H9 (cell line): ENCODE results near the gene BAX. TPM values are rescaled to one million over a fixed set of nuclear protein-coding genes. Genes with fewer than 3 reads are reported as not detected.

ENCODE experiments used
- DNase-seq: peaks from one replicate; pipeline ENCODE4 v3.0.0-alpha.2; 2017
- H2AFZ ChIP-seq: one replicate; pipeline ENCODE4 v1.6.1; 2013; ENCODE audit warnings: mild to moderate bottlenecking, low read length, control low read depth, moderate library complexity
- H2AK5ac ChIP-seq: 2 replicates; pipeline ENCODE4 v1.6.1; 2013; ENCODE audit warnings: low read length, control low read depth, mixed read lengths; ENCODE audit not compliant: insufficient read length
- H2BK120ac ChIP-seq: one replicate; pipeline ENCODE4 v1.6.1; 2013; ENCODE audit warnings: low read depth, mild to moderate bottlenecking, low read length, control low read depth, inconsistent platforms; ENCODE audit not compliant: poor library complexity, severe bottlenecking
- H2BK12ac ChIP-seq: 2 replicates; pipeline ENCODE4 v1.6.1; 2013; ENCODE audit warnings: low read length, control low read depth, mixed read lengths, low read depth; ENCODE audit not compliant: insufficient read length
- H2BK15ac ChIP-seq: 2 replicates; pipeline ENCODE4 v1.6.1; 2013; ENCODE audit warnings: low read depth, low read length, control low read depth
- H2BK20ac ChIP-seq: one replicate; pipeline ENCODE4 v1.6.1; 2013; ENCODE audit warnings: low read depth, mild to moderate bottlenecking, low read length, control low read depth, inconsistent platforms; ENCODE audit not compliant: poor library complexity, severe bottlenecking
- H2BK5ac ChIP-seq: 2 replicates; pipeline ENCODE4 v1.6.1; 2013; ENCODE audit warnings: low read length, control low read depth, mixed read lengths; ENCODE audit not compliant: insufficient read length
- H3K14ac ChIP-seq: 2 replicates; pipeline ENCODE4 v1.6.1; 2013; ENCODE audit warnings: low read length, control low read depth; ENCODE audit not compliant: insufficient read depth
- H3K18ac ChIP-seq: 2 replicates; pipeline ENCODE4 v1.6.1; 2013; ENCODE audit warnings: low read depth, mild to moderate bottlenecking, mixed read lengths, low read length, control low read depth; ENCODE audit not compliant: insufficient read length
- H3K23ac ChIP-seq: 2 replicates; pipeline ENCODE4 v1.6.1; 2013; ENCODE audit warnings: low read length, control low read depth, mixed read lengths, low read depth; ENCODE audit not compliant: insufficient read length
- H3K23me2 ChIP-seq: 2 replicates; pipeline ENCODE4 v1.6.1; 2013; ENCODE audit warnings: low read depth, mild to moderate bottlenecking, mixed read lengths, low read length, control low read depth; ENCODE audit not compliant: insufficient read length, poor library complexity, severe bottlenecking
- H3K27ac ChIP-seq: 2 replicates; pipeline ENCODE4 v1.5.1; 2013; ENCODE audit warnings: low read length, control low read depth, mixed read lengths, low read depth; ENCODE audit not compliant: insufficient read length
- H3K27me3 ChIP-seq: 2 replicates; pipeline ENCODE4 v1.6.1; 2013; ENCODE audit warnings: low read length, control low read depth, inconsistent platforms; ENCODE audit not compliant: insufficient read depth
- H3K4ac ChIP-seq: 2 replicates; pipeline ENCODE4 v1.6.1; 2013; ENCODE audit warnings: low read depth, mild to moderate bottlenecking, control low read depth, inconsistent platforms, low read length, moderate library complexity
- H3K4me1 ChIP-seq: 2 replicates; pipeline ENCODE4 v1.6.1; 2013; ENCODE audit warnings: low read length, control low read depth, inconsistent platforms; ENCODE audit not compliant: insufficient read depth
- H3K4me2 ChIP-seq: 2 replicates; pipeline ENCODE4 v1.6.1; 2013; ENCODE audit warnings: low read length, control low read depth, mixed read lengths; ENCODE audit not compliant: insufficient read length, insufficient read depth
- H3K56ac ChIP-seq: 2 replicates; pipeline ENCODE4 v1.6.1; 2013; ENCODE audit warnings: low read depth, mild to moderate bottlenecking, mixed read lengths, low read length, control low read depth; ENCODE audit not compliant: insufficient read length
- H3K79me1 ChIP-seq: 2 replicates; pipeline ENCODE4 v1.6.1; 2013; ENCODE audit warnings: low read depth, mild to moderate bottlenecking, moderate library complexity, low read length, control low read depth, inconsistent platforms; ENCODE audit not compliant: insufficient read depth, poor library complexity, severe bottlenecking
- H3K79me2 ChIP-seq: 2 replicates; pipeline ENCODE4 v1.6.1; 2013; ENCODE audit warnings: low read length, control low read depth, inconsistent platforms; ENCODE audit not compliant: insufficient read depth
- H3K9ac ChIP-seq: 2 replicates; pipeline ENCODE4 v1.6.1; 2013; ENCODE audit warnings: low read length, control low read depth, mixed read lengths; ENCODE audit not compliant: insufficient read length; ENCODE audit errors: extremely low read depth
- H3K9me3 ChIP-seq: one replicate; pipeline ENCODE4 v1.6.1; 2013; ENCODE audit warnings: low read depth, low read length, inconsistent platforms; ENCODE audit not compliant: control insufficient read depth
- H3T11ph ChIP-seq: one replicate; pipeline ENCODE4 v1.6.1; 2013; ENCODE audit warnings: mild to moderate bottlenecking, low read length, control low read depth, inconsistent platforms
- H4K20me1 ChIP-seq: one replicate; pipeline ENCODE4 v1.6.1; 2013; ENCODE audit not compliant: control insufficient read depth, insufficient read length, insufficient read depth
- H4K5ac ChIP-seq: 2 replicates; pipeline ENCODE4 v1.6.1; 2013; ENCODE audit warnings: low read depth, mild to moderate bottlenecking, mixed read lengths, low read length, control low read depth; ENCODE audit not compliant: insufficient read length
- H4K8ac ChIP-seq: replicated peaks from 2 replicates; pipeline ENCODE4 v1.6.1; 2013; ENCODE audit warnings: low read length, control low read depth, mixed read lengths, low read depth; ENCODE audit not compliant: insufficient read length
- H4K91ac ChIP-seq: 2 replicates; pipeline ENCODE4 v1.6.1; 2013; ENCODE audit warnings: low read depth, mild to moderate bottlenecking, moderate library complexity, mixed read lengths, low read length, control low read depth; ENCODE audit not compliant: insufficient read length
- H3K27ac Mint-ChIP-seq, 3 experiments: 2 replicates in 2 of 3; 3 replicates in 1 of 3; pipeline ENCODE4 v1.8.0; 2020 to 2021; ENCODE audit warnings: mixed read lengths in 3 of 3, mild to moderate bottlenecking in 1 of 3, moderate library complexity in 1 of 3
- H3K27me3 Mint-ChIP-seq: 2 replicates; pipeline ENCODE4 v1.8.0; 2021; ENCODE audit warnings: low read depth, mild to moderate bottlenecking, moderate library complexity, mixed read lengths
- H3K36me3 Mint-ChIP-seq, 3 experiments: 2 replicates in 2 of 3; 3 replicates in 1 of 3; pipeline ENCODE4 v1.8.0; 2020 to 2021; ENCODE audit warnings: low read depth in 3 of 3, mixed read lengths in 3 of 3; ENCODE audit not compliant: insufficient read depth in 1 of 3
- H3K4me1 Mint-ChIP-seq, 2 experiments: 2 replicates each; pipeline ENCODE4 v1.8.0; 2020; ENCODE audit warnings: mixed read lengths in 2 of 2
- H3K4me3 Mint-ChIP-seq, 2 experiments: 2 replicates in 1 of 2; 3 replicates in 1 of 2; pipeline ENCODE4 v1.8.0; 2020 to 2021; ENCODE audit warnings: mild to moderate bottlenecking in 2 of 2, mixed read lengths in 2 of 2, moderate library complexity in 1 of 2
- H3K9me3 Mint-ChIP-seq, 2 experiments: 2 replicates in 1 of 2; 3 replicates in 1 of 2; pipeline ENCODE4 v1.8.0; 2020; ENCODE audit warnings: mild to moderate bottlenecking in 2 of 2, mixed read lengths in 2 of 2, moderate library complexity in 1 of 2
- WGBS: extraction: QIAGEN DNeasy Blood & Tissue Kit; methylation state at CpG from one replicate; pipeline ENCODE4 v1.1.7; 2013; ENCODE audit warnings: missing lambda C conversion rate, low lambda C conversion rate, mixed read lengths; ENCODE audit not compliant: insufficient read length; ENCODE audit errors: extremely low coverage; 5-methylcytosine and 5-hydroxymethylcytosine counted together
- total RNA-seq: library from RNA; stranded (reverse); gene quantifications from 2 replicates; pipeline ENCODE4 v1.2.1, GENCODE V29; 2021
- TF ChIP-seq, protein P1 (sequence below): fragments of 200-600 bp; sonication (generic); conservative IDR thresholded peaks from 3 replicates; pipeline ENCODE4 v1.8.0; 2021; ENCODE audit warnings: antibody characterized with exemption, mild to moderate bottlenecking

Gene BAX
- total RNA-seq, 1 experiment from 2014 or later: 310 TPM

DNA sequence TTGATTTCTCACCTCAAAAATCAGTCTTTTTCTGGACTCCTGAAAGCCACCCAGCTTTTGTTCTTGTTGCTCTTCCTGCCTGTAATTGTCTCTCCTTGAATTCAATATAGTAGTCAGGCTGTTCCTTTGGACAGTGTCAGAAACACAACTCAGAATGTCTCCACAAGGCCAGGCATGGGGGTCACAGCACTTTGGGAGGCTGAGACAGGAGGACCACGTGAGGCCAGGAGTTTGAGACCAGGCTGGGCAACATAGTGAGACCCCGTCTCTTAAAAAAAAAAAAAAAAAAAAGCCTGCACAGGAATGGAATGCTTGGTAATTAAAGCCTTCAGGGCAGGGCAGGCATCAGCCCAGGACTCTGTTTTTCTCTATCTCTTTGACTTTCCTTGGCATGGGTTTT lies 8.9 kb upstream of the BAX start:
- TF ChIP-seq, protein P1, sequence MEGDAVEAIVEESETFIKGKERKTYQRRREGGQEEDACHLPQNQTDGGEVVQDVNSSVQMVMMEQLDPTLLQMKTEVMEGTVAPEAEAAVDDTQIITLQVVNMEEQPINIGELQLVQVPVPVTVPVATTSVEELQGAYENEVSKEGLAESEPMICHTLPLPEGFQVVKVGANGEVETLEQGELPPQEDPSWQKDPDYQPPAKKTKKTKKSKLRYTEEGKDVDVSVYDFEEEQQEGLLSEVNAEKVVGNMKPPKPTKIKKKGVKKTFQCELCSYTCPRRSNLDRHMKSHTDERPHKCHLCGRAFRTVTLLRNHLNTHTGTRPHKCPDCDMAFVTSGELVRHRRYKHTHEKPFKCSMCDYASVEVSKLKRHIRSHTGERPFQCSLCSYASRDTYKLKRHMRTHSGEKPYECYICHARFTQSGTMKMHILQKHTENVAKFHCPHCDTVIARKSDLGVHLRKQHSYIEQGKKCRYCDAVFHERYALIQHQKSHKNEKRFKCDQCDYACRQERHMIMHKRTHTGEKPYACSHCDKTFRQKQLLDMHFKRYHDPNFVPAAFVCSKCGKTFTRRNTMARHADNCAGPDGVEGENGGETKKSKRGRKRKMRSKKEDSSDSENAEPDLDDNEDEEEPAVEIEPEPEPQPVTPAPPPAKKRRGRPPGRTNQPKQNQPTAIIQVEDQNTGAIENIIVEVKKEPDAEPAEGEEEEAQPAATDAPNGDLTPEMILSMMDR: no peak
- Histone ChIP-seq H3K27ac (no peak overlapping the region), H2BK20ac (no peak overlapping the region), H3K18ac (no peak overlapping the region), H3K56ac (no peak overlapping the region), H3K4me1 (no peaks in the 10 kb centered on the region), H2AK5ac (no peak overlapping the region), H4K20me1 (no peaks in the 10 kb centered on the region), H3T11ph (no peak overlapping the region), H2BK15ac (no peak overlapping the region), H2BK120ac (no peak overlapping the region), H3K79me1 (no peaks in the 10 kb centered on the region), H2BK5ac (no peak overlapping the region), H3K4me2 (no peak overlapping the region), H4K8ac (no peak overlapping the region), H3K9ac (no peak overlapping the region), H3K14ac (no peak overlapping the region), H3K23me2 (no peaks in the 10 kb centered on the region), H3K79me2 (no peaks in the 10 kb centered on the region), H3K27me3 (no peaks in the 10 kb centered on the region; the same call in 1 of the 2 replicates), H3K4ac (no peak overlapping the region), H3K9me3 (no peaks in the 10 kb centered on the region), H3K23ac (no peak overlapping the region), H4K5ac (no peak overlapping the region), H2AFZ (no peak overlapping the region), H4K91ac (no peak overlapping the region), H2BK12ac (no peak overlapping the region)
- Mint-ChIP-seq H3K36me3 (peaks cover 6 to 8% (median 6%) of the 10 kb centered on the region in 3 experiments; a peak in 5 of 7 replicates), H3K4me3 (no peak overlapping the region), H3K27me3 (0 out of 2 replicates have a peak, but pooled peaks cover 5% of the 10 kb centered on the region), H3K9me3 (peaks cover 0 to 2% of the 10 kb centered on the region in 2 experiments; a peak in 4 of 5 replicates), H3K27ac (no peak overlapping the region), H3K4me1 (no peaks in the 10 kb centered on the region)
- DNase-seq: no peak
- no CpG with 5 or more reads among the region's 2 CpGs for WGBS
